ENCODE data around the gene SUMO3. TPM values are rescaled to one million over a fixed set of nuclear protein-coding genes. Genes with fewer than 3 reads are reported as not detected.

The SUMO3 gene
- total RNA-seq, 2 donors from 2014 or later, result 59.7 to 74.1 TPM

- H3K4me1 ChIP-seq, result no peaks in the 10 kb centered on the region
- DNase-seq (ENCODE audit: low spot score), result no peak
- H3K36me3 ChIP-seq, result no peaks in the 10 kb centered on the region
- peaks cover 5 to 22% of the 10 kb centered on the region in 2 donors for H3K9me3 ChIP-seq
- H3K4me3 ChIP-seq, result no peak overlapping the region
- H3K27ac ChIP-seq, result no peak overlapping the region
- no peaks in the 10 kb centered on the region for H3K27me3 ChIP-seq
- TF ChIP-seq CTCF (IDR thresholded peaks at IDR 0.05), result no peak
Measured at GRCh38 chr21:44829507-44830092, 11.7 kb upstream of the SUMO3 start.

- H3K36me3 ChIP-seq, result no peaks in the 10 kb centered on the region
- H3K4me3 ChIP-seq, result no peak overlapping the region
- H3K27ac ChIP-seq, result no peak overlapping the region
- H3K9me3 ChIP-seq, result peaks cover 5 to 22% of the 10 kb centered on the region in 2 donors
- H3K27me3 ChIP-seq, result no peaks in the 10 kb centered on the region
- TF ChIP-seq CTCF (IDR thresholded peaks at IDR 0.05), result no peak
- H3K4me1 ChIP-seq, result no peaks in the 10 kb centered on the region
- DNase-seq (ENCODE audit: low spot score), result no peak
Measured at GRCh38 chr21:44828362-44829056, 10.6 kb upstream of the SUMO3 start.

GRCh38 chr21:44823179-44823660 is 5.4 kb upstream of the SUMO3 start:
- TF ChIP-seq CTCF (IDR thresholded peaks at IDR 0.05), result no peak
- H3K9me3 ChIP-seq, result peaks cover 0 to 30% of the 10 kb centered on the region in 2 donors

GRCh38 chr21:44822484-44823178 is 4.8 kb upstream of the SUMO3 start:
- H3K27me3 ChIP-seq, result no peaks in the 10 kb centered on the region
- no peak for DNase-seq (ENCODE audit: low spot score)
- peaks cover 0 to 8% of the 10 kb centered on the region in 2 donors for H3K4me1 ChIP-seq
- no peaks in the 10 kb centered on the region for H3K36me3 ChIP-seq
- no peak overlapping the region for H3K27ac ChIP-seq
- H3K9me3 ChIP-seq, result peaks cover 0 to 24% of the 10 kb centered on the region in 2 donors
- no peak overlapping the region for H3K4me3 ChIP-seq
- TF ChIP-seq CTCF (IDR thresholded peaks at IDR 0.05), result no peak

More at GRCh38 chr21:44823179-44823660, 5.4 kb upstream of the SUMO3 start:
- H3K4me1 ChIP-seq, result peaks cover 0 to 7% of the 10 kb centered on the region in 2 donors
- no peak for DNase-seq (ENCODE audit: low spot score)
- no peak overlapping the region for H3K27ac ChIP-seq
- H3K36me3 ChIP-seq, result no peaks in the 10 kb centered on the region
- no peaks in the 10 kb centered on the region for H3K27me3 ChIP-seq
- no peak overlapping the region for H3K4me3 ChIP-seq

GRCh38 chr21:44820851-44821250 is 3.0 kb upstream of the SUMO3 start:
- no peaks in the 10 kb centered on the region for H3K36me3 ChIP-seq
- no peak for DNase-seq (ENCODE audit: low spot score)
- no peak overlapping the region for H3K4me3 ChIP-seq
- H3K27ac ChIP-seq, result no peak overlapping the region
- H3K9me3 ChIP-seq, result peaks cover 0 to 20% of the 10 kb centered on the region in 2 donors
- no peak for TF ChIP-seq CTCF (IDR thresholded peaks at IDR 0.05)
- peaks cover 0 to 24% of the 10 kb centered on the region in 2 donors for H3K4me1 ChIP-seq
- H3K27me3 ChIP-seq, result no peaks in the 10 kb centered on the region
